Measurements from ENCODE around the gene SBK1.
"Not testable (repeated sequence)": the region's sequence is repeated elsewhere in the genome, so short reads cannot be mapped to it uniquely, and the experiment has no call there.

The SBK1 gene

DNA sequence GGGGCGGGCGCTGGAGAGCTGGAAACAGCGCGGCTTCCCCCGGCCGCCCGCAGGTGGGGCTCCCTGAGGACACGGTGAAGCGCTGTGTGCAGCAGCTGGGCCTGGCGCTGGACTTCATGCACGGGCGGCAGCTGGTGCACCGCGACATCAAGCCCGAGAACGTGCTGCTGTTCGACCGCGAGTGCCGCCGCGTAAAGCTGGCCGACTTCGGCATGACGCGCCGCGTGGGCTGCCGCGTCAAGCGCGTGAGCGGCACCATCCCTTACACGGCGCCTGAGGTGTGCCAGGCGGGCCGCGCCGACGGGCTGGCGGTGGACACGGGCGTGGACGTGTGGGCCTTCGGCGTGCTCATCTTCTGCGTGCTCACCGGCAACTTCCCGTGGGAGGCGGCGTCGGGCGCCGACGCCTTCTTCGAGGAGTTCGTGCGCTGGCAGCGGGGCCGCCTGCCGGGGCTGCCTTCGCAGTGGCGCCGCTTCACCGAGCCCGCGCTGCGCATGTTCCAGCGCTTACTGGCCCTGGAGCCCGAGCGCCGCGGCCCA is 27.8 kb downstream of the SBK1 start:
- no peaks in the 10 kb centered on the region for H3K9me3 Mint-ChIP-seq
- peaks cover 1% of the 10 kb centered on the region for H3K36me3 Mint-ChIP-seq
- H3K4me3 Mint-ChIP-seq: no peak overlapping the region
- H3K27me3 Mint-ChIP-seq: no peaks in the 10 kb centered on the region
- DNase-seq: no peak
- CTCF ChIA-PET: interaction anchor here (8.9 kb wide), 1 partner anchor 43 kb away, joined by 109 read pairs; no protein-coding TSS in a partner anchor
- peaks cover 7% of the 10 kb centered on the region for H3K4me1 Mint-ChIP-seq
- no peak overlapping the region for H3K27ac Mint-ChIP-seq

DNA sequence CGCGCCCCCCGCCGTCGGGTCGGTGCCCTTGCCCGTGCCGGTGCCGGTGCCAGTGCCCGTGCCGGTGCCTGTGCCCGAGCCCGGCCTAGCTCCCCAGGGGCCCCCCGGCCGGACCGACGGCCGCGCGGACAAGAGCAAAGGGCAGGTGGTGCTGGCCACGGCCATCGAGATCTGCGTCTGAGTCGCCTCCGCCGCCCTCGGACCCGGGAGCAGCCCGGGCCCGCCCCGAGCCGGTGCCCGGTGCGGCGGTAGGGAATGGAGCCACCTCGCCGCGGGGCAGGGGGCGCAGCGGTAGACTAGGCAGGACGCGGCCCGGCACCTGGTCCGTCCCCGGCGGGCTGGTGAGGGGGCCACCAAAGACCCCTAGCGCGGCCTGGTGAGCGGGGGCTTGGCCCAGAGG is 28.4 kb downstream of the SBK1 start:
- DNase-seq: no peak
- no peaks in the 10 kb centered on the region for H3K27me3 Mint-ChIP-seq
- CTCF ChIA-PET: interaction anchor here (1.3 to 8.9 kb wide), 2 partner anchors 37 to 43 kb away, joined by 4 to 109 read pairs; no protein-coding TSS in a partner anchor
- H3K9me3 Mint-ChIP-seq: no peaks in the 10 kb centered on the region
- peaks cover 5% of the 10 kb centered on the region for H3K4me1 Mint-ChIP-seq
- H3K27ac Mint-ChIP-seq: no peak overlapping the region
- H3K4me3 Mint-ChIP-seq: no peak overlapping the region
- no peaks in the 10 kb centered on the region for H3K36me3 Mint-ChIP-seq

DNA sequence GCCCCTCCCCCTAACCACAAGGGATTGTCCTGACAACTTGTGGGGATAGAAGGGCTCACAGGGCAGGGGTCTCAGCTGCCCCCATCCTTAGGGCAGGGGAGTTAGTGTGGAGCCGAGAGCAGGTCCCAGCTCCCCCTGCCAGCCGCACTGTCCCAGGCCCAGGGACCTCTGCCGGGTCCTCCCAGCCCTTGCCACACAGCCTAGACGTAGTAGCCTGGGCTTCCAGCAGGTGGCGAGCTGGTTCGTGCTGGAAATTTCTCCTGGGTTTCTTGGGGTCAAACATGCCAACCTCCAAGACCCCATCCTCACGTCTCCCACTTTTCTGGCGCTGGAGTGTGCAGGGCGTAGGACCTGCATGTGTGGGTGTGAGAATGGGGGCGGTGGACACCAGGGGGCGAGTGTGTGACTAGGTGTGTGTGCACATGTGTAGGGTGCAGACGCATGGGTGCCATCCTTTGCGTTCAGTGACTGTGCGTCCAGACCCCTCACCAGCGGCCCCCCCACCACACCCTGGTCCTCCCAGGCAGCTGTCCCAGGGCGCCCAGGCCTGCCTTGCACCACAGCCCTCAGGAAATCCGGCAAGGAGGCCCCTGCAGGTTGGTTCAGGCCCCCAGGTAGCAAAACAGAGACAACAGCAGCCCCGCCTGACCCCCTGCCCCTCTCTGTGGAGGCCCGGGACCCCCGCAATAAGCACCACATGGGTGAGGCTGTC is 29.5 kb downstream of the SBK1 start:
- no peaks in the 10 kb centered on the region for H3K27me3 Mint-ChIP-seq
- H3K27ac Mint-ChIP-seq: no peak overlapping the region
- H3K9me3 Mint-ChIP-seq: no peaks in the 10 kb centered on the region
- H3K4me3 Mint-ChIP-seq: no peak overlapping the region
- CTCF ChIA-PET: interaction anchor here (1.0 to 8.9 kb wide), 8 partner anchors 16 to 182 kb away, joined by 3 to 109 read pairs (median 4); no protein-coding TSS in a partner anchor
- no peaks in the 10 kb centered on the region for H3K36me3 Mint-ChIP-seq
- DNase-seq: peak; percentile 65
- H3K4me1 Mint-ChIP-seq: peaks cover 3% of the 10 kb centered on the region

DNA sequence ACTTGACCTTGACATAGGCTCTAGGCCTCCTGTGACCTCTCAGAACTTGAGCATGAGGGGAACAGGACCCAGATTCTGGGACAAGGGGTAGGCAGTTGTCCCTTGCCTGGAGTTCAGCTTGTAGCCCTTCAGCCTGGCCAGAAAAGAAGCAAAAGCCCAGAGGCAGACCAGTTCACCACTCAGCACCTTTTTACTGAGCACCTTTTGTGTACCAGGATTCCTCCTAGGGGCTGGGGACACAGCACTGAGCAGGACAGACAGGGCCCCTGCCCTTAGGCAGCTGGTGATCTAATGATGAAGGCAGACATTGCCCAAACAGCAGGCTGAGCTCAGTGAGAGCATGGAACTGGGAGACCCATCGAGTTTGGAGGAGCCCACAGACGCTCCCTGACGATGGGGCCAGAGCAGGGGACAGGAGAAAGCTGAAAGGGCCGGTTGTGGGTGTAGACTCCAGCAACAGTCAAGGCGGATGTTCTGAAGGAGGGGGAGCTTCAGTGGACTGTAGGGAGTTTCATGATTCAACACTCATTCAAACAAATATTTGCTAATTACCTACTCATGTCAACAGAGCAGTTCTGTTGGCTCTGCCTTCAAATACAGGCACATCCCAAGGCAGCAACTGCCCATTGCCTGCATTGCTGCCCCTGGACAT is 32.0 kb downstream of the SBK1 start:
- Mint-ChIP-seq H3K4me3 (no peak overlapping the region), H3K36me3 (no peaks in the 10 kb centered on the region)
- CTCF ChIA-PET: interaction anchor here (1.0 to 1.6 kb wide), 6 partner anchors 8 to 225 kb away, joined by 3 to 7 read pairs (median 4); no protein-coding TSS in a partner anchor

DNA sequence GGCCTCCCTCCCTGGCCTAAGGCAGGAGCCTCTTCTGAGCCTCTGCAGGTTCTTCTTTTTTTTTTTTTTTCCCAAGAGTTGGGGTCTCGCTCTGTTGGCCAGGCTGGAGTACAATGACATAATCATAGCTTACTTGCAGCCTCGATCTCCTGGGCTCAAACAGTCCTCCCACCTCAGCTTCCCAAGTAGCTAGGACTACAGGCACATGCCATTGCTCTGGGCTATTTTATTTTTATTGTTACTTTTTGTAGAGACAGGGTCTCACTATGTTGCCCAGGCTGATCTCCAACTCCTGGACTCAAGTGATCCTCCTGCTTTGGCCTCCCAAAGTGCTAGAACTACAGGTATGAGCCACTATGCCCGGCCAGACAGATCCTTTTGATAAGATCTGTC is 32.6 kb downstream of the SBK1 start:
- Mint-ChIP-seq H3K9me3 (no peaks in the 10 kb centered on the region), H3K36me3 (no peaks in the 10 kb centered on the region), H3K27me3 (no peaks in the 10 kb centered on the region), H3K4me1 (no peaks in the 10 kb centered on the region), H3K4me3 (no peak overlapping the region), H3K27ac (no peak overlapping the region)
- no peak for DNase-seq
- CTCF ChIA-PET: interaction anchor here (1.1 to 1.6 kb wide), 4 partner anchors 8 to 86 kb away, joined by 3 to 6 read pairs (median 4); no protein-coding TSS in a partner anchor

More for the DNA sequence above, 32.0 kb downstream of the SBK1 start:
- H3K4me1 Mint-ChIP-seq: no peaks in the 10 kb centered on the region
- no peaks in the 10 kb centered on the region for H3K9me3 Mint-ChIP-seq
- H3K27me3 Mint-ChIP-seq: no peaks in the 10 kb centered on the region
- DNase-seq: no peak
- H3K27ac Mint-ChIP-seq: no peak overlapping the region

DNA sequence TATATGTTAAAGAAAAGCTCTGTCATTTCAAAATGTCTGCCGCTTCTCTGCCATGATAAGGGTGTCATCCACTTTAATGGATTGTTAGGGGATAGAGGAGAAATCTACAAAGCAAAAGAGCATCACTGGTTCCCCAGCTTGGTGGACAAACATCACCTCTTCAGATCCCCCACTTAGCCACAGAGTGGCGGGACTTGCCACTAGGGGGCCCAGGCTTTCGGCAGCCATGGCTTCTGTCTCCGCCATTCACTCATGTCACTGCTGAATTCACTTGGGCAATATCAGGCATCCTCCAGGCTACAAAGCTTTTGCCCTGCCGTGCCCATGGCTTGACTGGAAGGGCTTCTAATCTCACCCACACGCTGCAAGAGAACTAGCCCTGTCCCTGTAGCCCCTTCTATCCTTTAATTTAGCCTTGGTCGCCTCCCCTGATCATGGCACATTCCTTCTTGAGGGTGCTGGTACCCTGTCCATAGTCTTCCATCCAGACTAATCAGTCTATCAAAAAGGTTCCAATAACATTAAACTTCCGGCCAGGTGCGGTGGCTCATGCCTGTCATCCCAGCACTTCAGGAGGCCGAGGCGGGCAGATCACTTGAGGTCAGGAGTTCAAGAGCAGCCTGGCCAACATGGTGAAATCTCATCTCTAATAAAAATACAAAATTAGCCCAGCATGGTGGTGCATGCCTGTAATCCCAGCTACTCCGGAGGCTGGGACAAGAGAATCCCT is 34.7 kb downstream of the SBK1 start:
- no peaks in the 10 kb centered on the region for H3K4me1 Mint-ChIP-seq
- CTCF ChIA-PET: interaction anchor here (1.1 to 1.7 kb wide), 4 partner anchors 9 to 58 kb away, joined by 3 to 7 read pairs (median 4); partner anchors contain the start of gene SBK1
- no peak overlapping the region for H3K27ac Mint-ChIP-seq
- no peaks in the 10 kb centered on the region for H3K36me3 Mint-ChIP-seq
- no peaks in the 10 kb centered on the region for H3K9me3 Mint-ChIP-seq
- no peak overlapping the region for H3K4me3 Mint-ChIP-seq
- no peaks in the 10 kb centered on the region for H3K27me3 Mint-ChIP-seq
- peak; percentile 79 for DNase-seq

DNA sequence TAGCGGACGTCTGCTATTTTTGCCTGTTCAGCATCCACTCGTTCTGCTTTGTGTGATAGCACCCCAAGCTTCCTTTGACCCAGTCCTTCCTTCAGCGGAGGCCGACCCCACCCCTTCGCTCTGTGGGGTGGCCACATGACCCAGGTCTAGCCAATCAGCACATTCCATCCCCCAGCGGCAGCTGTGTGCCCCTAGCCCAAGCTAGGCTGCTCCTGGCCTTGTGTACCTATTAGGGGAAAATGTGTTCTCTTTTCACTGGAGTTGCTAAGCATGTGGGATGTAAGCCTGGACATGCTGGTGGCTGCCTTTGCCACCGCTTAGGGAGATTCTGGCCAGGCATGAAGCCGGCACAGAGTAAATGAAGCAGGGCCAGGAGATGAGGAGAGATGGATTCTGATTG is 37.9 kb downstream of the SBK1 start:
- H3K4me3 Mint-ChIP-seq, H3K27me3 Mint-ChIP-seq, CTCF ChIA-PET, H3K4me1 Mint-ChIP-seq, H3K36me3 Mint-ChIP-seq, H3K27ac Mint-ChIP-seq, H3K9me3 Mint-ChIP-seq: not testable (repeated sequence)
- DNase-seq: peak; percentile 33

DNA sequence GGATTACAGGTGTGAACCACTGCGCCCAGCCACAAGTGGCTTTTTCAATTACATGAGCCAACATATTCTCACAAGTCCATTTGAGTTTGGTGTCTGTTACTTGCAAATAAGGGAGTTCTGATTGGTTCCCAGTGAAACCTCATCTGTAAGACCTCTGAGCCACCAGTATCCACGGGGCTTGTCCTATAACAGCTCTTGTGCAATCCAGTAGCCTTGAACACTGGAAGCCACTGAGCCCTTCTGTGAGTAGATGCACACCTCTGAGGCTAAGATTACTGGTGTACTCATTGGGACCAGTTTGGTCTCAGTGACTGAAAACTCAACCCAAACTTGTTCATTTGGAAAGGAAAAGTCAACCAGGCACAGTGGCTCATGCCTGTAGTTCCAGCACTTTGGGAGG is 38.7 kb downstream of the SBK1 start:
- DNase-seq, CTCF ChIA-PET, H3K9me3 Mint-ChIP-seq, H3K4me3 Mint-ChIP-seq, H3K27me3 Mint-ChIP-seq, H3K27ac Mint-ChIP-seq, H3K36me3 Mint-ChIP-seq, H3K4me1 Mint-ChIP-seq: not testable (repeated sequence)

DNA sequence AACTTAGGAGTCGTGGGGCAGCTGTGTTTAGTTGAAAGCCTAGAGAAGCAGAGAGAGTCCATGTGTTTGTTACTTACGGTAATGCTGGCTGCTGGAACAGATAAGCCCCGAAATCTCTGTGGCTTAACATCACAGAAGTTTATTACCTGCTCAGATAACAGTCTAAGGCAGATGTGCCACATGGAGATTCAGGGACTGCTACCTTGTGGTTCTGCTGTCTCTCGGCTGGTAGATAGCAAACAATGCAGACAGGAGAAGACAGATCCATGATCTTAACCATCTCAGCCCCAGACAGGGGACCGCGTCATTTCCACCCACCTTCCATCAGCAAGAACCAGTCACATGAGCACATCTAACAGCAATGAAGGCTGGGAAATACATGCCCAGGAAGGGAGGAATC is 40.3 kb downstream of the SBK1 start:
- H3K9me3 Mint-ChIP-seq, H3K36me3 Mint-ChIP-seq, DNase-seq, H3K27me3 Mint-ChIP-seq, H3K27ac Mint-ChIP-seq, CTCF ChIA-PET, H3K4me1 Mint-ChIP-seq, H3K4me3 Mint-ChIP-seq: not testable (repeated sequence)

DNA sequence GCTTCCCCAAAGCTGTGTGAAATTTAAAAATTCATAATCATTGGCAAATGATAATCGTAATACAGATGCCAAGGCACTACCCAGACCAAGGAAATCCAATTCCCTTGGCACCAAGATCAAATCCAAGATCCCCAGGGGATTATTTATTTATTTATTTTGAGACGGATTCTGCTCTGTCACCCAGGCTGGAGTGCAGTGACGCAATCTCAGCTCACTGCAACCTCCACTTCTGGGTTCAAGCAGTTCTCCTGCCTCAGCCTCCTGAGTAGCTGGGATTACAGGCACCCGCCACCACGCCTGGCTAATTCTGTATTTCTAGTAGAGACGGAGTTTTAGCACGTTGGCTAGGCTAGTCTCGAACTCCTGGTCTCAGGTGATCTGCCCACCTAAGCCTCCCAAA is 43.4 kb downstream of the SBK1 start:
- H3K27me3 Mint-ChIP-seq, H3K9me3 Mint-ChIP-seq, H3K4me3 Mint-ChIP-seq, CTCF ChIA-PET, H3K27ac Mint-ChIP-seq, H3K4me1 Mint-ChIP-seq, H3K36me3 Mint-ChIP-seq, DNase-seq: not testable (repeated sequence)

DNA sequence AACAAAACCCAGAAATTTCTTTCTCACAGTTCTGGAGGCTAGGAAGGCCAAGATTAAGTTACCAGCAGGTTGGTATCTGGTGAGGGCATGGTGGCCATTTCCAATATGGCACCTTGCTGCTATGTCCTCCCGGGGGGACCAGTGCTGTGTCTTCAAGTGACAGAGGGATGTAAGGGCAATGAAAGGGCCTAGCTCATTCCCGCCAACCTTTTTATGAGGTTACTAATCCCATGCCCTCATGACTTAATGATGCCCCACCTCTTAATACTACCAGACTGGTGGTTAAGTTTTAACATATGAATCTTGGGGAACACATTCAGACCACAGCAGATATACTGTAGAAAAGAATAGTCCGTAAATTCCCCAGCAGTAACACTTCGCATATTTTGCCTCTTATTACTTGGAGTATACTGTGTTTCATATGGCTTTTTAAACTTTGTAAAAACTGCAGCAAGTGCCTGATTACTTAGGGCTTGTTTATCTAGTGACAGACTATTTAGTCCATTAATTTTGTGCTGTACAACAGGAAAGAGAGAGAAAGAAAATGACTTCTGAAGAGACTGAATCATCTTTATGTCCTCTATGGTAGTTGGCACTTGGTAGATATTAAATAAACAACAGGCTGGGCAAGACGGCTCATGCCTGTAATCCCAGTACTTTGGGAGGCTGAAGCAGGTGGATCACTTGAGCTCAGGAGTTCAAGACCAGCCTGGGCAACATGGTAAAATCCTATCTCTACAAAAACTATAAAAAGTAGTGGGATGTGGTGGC is 44.8 kb downstream of the SBK1 start:
- CTCF ChIA-PET, H3K4me1 Mint-ChIP-seq, H3K4me3 Mint-ChIP-seq, H3K27me3 Mint-ChIP-seq, H3K27ac Mint-ChIP-seq, H3K9me3 Mint-ChIP-seq, DNase-seq, H3K36me3 Mint-ChIP-seq: not testable (repeated sequence)

DNA sequence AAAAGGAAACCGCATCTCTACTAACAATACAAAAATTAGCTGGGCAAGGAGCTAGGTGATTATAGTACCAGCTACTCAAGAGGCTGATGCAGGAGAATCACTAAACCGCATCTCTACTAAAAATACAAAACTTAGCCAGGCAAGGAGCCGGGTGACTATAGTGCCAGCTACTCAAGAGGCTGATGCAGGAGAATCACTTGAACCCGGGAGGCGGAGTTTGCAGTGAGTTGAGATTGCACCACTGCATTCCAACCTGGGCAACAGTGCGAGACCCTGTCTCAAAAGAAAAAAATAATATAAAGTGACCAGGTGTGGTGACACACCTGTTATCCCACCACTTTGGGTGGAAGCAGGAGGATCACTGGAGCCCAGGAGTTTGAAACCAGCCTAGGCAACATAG is 45.9 kb downstream of the SBK1 start:
- H3K27me3 Mint-ChIP-seq, H3K9me3 Mint-ChIP-seq, H3K27ac Mint-ChIP-seq, CTCF ChIA-PET, H3K4me1 Mint-ChIP-seq, H3K36me3 Mint-ChIP-seq, DNase-seq, H3K4me3 Mint-ChIP-seq: not testable (repeated sequence)

DNA sequence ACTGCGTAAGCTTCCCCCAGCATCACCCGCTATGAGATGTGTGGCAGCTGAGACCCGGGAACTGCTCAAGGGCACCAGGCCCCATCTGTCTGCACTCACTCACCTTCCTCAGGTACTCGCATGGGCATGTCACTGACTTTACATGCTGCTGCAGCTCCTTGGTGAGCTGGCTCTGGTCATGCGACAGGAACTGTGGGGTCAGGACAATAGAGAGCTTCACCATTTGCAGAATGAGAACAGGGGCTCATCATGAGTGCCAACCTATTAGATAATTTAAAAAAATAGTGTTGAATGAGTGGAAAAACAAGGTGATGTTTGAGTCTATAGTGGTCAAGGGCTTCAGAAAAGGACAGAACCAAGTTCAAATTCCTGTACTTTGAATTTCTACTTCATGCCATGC is 70.3 kb downstream of the SBK1 start:
- H3K27ac Mint-ChIP-seq, H3K4me1 Mint-ChIP-seq, DNase-seq, H3K4me3 Mint-ChIP-seq, H3K27me3 Mint-ChIP-seq, H3K9me3 Mint-ChIP-seq, H3K36me3 Mint-ChIP-seq, CTCF ChIA-PET: not testable (repeated sequence)

DNA sequence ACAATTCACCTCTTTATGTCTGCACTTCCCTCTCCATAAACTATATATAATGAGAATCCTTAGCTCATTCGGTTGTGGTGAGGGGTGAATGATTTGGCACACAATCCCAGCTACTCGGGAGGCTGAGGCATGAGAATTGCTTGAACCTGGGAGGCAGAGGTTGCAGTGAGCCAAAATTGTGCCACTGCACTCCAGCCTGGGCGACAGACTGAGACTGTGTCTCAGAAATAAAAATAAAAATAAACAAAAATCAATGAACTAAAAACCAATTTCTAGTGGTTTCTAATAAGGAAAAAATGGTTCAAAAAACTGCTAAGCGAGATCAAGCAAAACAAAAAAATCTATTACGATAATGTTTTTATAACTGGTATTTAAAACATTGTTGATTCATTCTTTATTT is 71.1 kb downstream of the SBK1 start, which contains the start of gene NPIPB6:
Gene NPIPB6, minus strand, starts transcription at position 101 of the 400 bp plus-strand sequence. CDS start 686 bp downstream, outside the sequence.
- H3K9me3 Mint-ChIP-seq, H3K4me1 Mint-ChIP-seq, DNase-seq, H3K4me3 Mint-ChIP-seq, CTCF ChIA-PET, H3K36me3 Mint-ChIP-seq, H3K27me3 Mint-ChIP-seq, H3K27ac Mint-ChIP-seq: not testable (repeated sequence)
